Nephron progenitor cell (in vitro differentiated cells): Measurements from ENCODE around the gene RAB27A.

Source experiments
- DNase-seq: peaks from one replicate; pipeline ENCODE4 v3.0.0; 2021
- H3K27ac Mint-ChIP-seq: 2 replicates; pipeline ENCODE4 v1.8.0; 2021; ENCODE audit warnings: mild to moderate bottlenecking, moderate library complexity, mixed read lengths
- H3K27me3 Mint-ChIP-seq: 2 replicates; pipeline ENCODE4 v1.8.0; 2021; ENCODE audit warnings: mild to moderate bottlenecking, low read depth, mixed read lengths; ENCODE audit not compliant: poor library complexity
- H3K36me3 Mint-ChIP-seq: 2 replicates; pipeline ENCODE4 v1.8.0; 2021; ENCODE audit warnings: low read depth, mixed read lengths
- H3K4me1 Mint-ChIP-seq: 2 replicates; pipeline ENCODE4 v1.8.0; 2021; ENCODE audit warnings: mixed read lengths
- H3K4me3 Mint-ChIP-seq: 2 replicates; pipeline ENCODE4 v1.8.0; 2021; ENCODE audit warnings: mild to moderate bottlenecking, moderate library complexity, mixed read lengths
- H3K9me3 Mint-ChIP-seq: 2 replicates; pipeline ENCODE4 v1.8.0; 2021; ENCODE audit warnings: mild to moderate bottlenecking, moderate library complexity, mixed read lengths
- TF ChIP-seq, protein P1 (sequence below): fragments of 200-600 bp; sonication (generic); IDR thresholded peaks from 2 replicates; pipeline ENCODE4 v1.5.0; 2021; ENCODE audit warnings: antibody characterized with exemption

Gene RAB27A

DNA sequence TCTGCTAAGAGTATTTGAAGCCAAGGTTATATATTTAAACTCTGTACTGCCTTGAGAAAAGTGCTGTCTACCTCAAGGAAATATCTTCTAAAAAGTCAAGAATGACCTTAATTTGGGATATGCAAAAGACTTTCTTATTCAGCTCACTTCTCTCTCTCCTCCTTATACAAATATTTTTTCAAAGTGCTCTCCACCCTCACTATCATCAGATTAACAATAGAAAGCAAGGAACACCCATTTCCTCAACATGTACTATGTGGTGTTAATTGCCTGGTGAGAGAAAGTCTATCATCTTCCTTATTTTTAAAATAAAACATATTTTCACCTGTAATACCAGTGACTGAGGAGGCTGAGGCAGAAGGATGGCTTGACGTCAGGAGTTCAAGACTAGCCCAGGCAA, 48.4 kb downstream of the RAB27A start:
- Mint-ChIP-seq H3K4me1 (no peaks in the 10 kb centered on the region), H3K4me3 (no peak overlapping the region), H3K9me3 (no peaks in the 10 kb centered on the region), H3K27ac (no peak overlapping the region), H3K27me3 (peaks cover 5% of the 10 kb centered on the region), H3K36me3 (no peaks in the 10 kb centered on the region)
- no peak for DNase-seq
- TF ChIP-seq, protein P1, sequence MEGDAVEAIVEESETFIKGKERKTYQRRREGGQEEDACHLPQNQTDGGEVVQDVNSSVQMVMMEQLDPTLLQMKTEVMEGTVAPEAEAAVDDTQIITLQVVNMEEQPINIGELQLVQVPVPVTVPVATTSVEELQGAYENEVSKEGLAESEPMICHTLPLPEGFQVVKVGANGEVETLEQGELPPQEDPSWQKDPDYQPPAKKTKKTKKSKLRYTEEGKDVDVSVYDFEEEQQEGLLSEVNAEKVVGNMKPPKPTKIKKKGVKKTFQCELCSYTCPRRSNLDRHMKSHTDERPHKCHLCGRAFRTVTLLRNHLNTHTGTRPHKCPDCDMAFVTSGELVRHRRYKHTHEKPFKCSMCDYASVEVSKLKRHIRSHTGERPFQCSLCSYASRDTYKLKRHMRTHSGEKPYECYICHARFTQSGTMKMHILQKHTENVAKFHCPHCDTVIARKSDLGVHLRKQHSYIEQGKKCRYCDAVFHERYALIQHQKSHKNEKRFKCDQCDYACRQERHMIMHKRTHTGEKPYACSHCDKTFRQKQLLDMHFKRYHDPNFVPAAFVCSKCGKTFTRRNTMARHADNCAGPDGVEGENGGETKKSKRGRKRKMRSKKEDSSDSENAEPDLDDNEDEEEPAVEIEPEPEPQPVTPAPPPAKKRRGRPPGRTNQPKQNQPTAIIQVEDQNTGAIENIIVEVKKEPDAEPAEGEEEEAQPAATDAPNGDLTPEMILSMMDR, result no peak

DNA sequence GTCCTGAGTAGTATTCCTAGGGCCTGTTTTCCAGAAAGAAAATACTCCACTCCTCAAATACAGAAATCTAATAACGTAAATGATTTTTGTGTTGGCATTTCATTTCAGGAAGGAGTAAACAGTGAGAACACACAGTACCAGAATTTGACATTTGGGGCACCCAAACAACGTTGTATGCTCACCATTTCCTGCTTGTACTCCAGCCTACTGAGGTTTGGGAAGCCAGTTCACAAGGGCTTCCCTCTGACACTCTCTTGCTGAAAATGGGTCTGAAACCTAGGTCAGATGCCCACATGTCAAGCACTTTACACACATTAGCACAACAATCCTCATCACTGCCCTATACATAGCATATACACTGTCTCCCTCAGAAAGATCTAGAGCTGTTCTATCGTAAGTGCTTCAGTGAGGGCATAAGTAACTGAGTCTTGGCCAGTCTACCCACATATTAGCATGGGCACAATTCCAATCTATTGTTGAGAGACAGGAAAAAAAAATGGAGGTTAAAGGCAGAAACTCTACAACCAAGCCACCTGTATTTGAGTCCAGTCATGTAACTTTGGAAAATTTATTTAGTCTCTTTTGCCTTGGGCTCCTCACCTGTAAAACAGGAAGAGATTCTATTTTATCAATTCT, 49.4 kb downstream of the RAB27A start:
- H3K27ac Mint-ChIP-seq, result no peak overlapping the region
- H3K9me3 Mint-ChIP-seq, result no peaks in the 10 kb centered on the region
- peaks cover 5% of the 10 kb centered on the region for H3K27me3 Mint-ChIP-seq
- no peaks in the 10 kb centered on the region for H3K36me3 Mint-ChIP-seq
- TF ChIP-seq, protein P1, result no peak
- no peak overlapping the region for H3K4me3 Mint-ChIP-seq
- no peaks in the 10 kb centered on the region for H3K4me1 Mint-ChIP-seq
- no peak for DNase-seq

DNA sequence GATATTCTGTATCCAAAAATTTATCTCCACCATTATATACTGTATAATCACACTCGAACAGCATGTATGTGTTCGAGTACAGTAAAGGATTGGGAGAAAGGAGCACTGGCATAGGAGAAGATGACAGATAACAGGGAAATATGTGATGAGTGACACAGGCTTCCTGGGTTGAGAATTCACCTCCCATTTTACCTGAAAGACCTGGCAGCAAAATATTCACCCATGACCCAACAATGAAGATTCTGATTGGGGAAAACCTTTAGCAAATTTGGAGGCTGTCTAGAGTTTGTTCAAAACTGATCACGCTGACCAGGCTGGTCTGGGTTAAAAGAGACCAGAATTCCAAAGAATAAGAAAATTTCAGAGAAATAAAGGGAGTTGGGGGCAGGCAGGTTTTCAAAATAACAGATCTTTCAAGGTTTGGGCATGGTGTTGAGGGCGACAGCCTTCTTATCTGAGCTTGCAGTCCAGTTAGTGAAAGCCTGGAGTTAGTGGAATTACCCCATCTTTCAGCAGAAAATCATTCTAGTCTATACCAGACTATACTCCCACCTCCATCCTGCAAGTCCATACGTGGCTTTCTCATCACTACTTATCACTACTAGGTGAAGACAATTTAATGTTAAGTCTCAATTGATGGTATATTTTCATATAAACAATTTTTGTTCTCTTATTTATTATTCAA, 50.0 kb downstream of the RAB27A start:
- no peak for DNase-seq
- TF ChIP-seq, protein P1, result no peak
- H3K36me3 Mint-ChIP-seq, result no peaks in the 10 kb centered on the region
- H3K9me3 Mint-ChIP-seq, result no peaks in the 10 kb centered on the region
- no peak overlapping the region for H3K27ac Mint-ChIP-seq
- H3K4me1 Mint-ChIP-seq, result no peaks in the 10 kb centered on the region
- H3K4me3 Mint-ChIP-seq, result no peak overlapping the region
- H3K27me3 Mint-ChIP-seq, result peaks cover 5% of the 10 kb centered on the region

DNA sequence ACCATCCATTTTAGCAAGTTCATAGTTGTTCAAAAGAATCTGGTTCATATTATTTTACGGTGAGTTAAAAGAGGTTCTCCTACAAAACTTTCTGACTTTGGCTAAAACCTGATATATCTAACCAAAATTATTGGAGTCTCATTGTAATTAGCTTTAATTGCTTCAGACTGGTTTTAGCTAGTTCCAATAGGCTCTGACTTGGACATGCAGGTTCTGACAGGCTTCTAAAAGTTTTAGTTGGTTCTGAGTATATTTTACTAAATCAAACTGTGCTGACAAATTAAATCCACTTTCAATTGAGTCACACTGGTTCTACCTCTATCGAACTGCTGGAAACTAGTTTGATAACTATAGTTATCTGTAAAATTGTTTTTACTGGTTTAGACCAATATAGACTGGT, 50.7 kb downstream of the RAB27A start:
- Mint-ChIP-seq H3K4me3 (no peak overlapping the region), H3K36me3 (no peaks in the 10 kb centered on the region), H3K9me3 (no peaks in the 10 kb centered on the region), H3K27me3 (peaks cover 5% of the 10 kb centered on the region), H3K27ac (no peak overlapping the region), H3K4me1 (no peaks in the 10 kb centered on the region)
- DNase-seq, result no peak
- TF ChIP-seq, protein P1, result no peak

DNA sequence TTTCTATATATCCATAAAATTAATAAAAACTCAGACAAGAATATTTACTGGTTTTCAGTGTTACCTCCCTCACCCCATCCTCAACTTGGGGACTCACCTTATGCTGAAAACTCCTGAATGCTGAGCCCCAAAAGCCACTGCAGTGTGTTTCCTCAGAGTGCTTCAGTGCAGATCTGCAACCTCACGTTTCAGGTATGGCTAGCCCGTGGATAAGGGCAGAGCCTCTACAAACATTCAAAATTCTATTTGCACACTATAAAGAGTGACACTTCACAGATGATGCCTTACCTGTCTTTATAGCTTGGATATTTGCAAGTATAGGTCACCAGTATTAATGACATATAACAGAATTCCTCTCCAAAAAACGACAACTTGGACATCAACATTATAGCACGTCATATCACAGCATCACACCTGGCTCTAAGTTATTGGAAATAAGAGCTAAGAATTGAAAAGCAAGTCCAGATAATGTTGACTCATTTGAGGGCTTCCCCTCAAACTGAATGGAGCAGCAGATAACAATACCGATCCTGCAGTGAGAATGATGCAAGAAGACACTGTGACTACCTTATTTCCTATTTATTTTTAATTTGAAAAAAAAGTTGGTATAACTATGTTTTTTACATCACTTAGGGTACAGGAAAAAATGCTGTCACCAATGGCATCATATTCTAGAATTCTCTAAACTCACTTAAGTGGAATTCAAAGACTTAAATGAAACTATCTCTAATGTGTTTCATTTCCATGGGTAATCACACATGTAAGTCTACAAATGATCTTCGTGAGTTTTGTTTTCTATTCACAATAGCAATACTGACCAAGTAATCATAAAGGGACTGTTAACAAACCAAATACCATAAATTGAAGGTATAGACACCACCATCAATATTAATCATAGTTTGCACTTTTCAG, 52.1 kb downstream of the RAB27A start:
- Mint-ChIP-seq H3K4me3 (no peak overlapping the region), H3K27me3 (peaks cover 5% of the 10 kb centered on the region), H3K4me1 (no peaks in the 10 kb centered on the region), H3K9me3 (no peaks in the 10 kb centered on the region), H3K36me3 (no peaks in the 10 kb centered on the region), H3K27ac (no peak overlapping the region)
- TF ChIP-seq, protein P1, result no peak
- DNase-seq, result no peak
